GM21367 (cell line): ENCODE data around the gene RIMBP2.

Source experiments
- ATAC-seq: cut with Tn5 transposase; IDR thresholded peaks from one replicate; pipeline ENCODE4 v1.9.1; 2021; ENCODE audit not compliant: unreplicated experiment

Gene RIMBP2

DNA sequence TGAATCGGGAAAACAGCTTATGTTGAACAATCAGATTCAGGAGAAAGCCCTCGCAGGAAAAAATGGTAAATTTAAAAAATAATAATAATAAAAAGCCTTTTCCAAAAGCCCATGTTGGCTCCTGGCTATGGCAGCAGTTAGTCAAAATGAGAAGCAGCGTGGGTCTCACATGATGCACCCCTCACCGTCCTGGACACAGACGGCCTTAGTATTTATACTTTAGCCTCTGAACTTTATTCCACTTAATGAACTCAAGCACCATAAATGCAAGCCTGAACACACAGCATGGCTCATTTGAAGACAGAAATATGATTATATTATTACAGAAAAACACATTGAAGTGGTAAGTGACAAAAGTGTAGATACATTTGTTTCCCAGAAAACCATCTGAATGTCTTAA, 160.9 kb downstream of the RIMBP2 start:
- no peak for ATAC-seq

DNA sequence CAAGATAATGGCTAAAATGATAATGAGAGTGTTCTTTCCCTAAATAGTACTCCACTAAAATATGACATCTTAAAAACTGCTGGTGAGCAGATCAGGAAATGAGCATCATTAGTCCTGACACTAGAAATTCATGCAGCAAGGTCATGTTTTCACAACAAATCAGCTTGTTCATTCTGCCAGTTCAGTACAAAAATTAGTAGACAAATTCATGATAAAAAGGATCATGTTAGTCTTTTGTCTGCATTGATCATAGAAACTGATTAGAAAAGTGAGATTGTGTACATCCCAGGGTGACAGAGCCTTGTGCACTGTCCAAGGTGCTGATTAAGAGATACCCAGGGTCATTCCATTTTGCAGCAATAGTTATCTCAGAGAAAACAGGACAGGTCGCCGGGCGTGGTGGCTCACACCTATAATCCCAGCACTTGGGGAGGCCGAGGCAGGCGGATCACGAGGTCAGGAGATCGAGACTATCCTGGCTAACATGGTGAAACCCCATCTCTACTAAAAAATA, 163.6 kb downstream of the RIMBP2 start:
- ATAC-seq: no peak

DNA sequence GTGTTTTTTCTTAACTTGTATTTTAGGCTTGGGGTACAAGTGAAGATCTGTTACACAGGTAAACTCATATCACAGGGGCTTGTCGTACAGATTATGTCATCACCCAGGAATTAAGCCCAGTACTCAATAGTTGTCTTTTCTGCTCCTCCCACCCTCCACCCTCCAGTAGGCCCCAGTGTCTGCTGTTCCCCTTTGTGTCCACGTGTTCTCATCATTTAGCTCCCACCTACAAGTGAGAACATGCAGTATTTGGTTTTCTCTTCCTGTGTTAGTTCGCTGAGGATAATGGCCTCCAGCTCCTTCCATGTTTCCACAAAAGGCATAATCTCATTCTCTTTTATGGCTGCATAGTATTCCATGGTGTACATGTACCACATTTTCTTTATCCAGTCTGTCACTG, 166.7 kb downstream of the RIMBP2 start:
- no peak for ATAC-seq

DNA sequence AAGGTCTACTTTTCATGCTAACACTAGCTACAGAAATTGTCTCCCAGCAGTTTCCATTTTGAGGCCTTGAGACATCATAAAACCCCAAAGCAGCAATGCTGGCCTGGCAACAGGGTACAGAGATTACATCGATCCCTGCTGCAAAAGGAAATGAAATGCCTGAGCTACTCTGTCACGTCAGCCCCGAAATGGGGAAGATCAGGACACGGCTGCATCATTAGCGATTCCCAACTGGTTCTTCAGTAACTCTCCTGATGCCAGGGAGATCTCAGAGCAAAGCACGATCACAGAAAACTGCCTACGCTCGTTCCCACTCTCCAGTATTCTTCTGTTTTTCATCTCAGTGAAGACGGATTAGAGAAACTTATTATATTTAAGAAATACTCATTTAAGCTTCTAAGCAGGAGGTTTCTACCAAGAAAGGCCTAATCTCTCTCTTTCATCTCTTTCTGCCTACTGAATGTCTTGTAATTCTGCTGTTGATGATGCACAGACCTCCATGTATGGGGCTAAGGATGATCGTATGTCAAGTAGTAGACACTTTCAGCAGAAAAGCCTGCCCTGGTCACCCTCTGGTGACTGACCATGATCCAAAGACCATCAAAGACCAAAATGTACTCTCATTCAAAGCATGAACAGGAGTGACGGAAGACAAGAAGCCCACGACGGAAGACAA, 168.5 kb downstream of the RIMBP2 start:
- no peak for ATAC-seq

DNA sequence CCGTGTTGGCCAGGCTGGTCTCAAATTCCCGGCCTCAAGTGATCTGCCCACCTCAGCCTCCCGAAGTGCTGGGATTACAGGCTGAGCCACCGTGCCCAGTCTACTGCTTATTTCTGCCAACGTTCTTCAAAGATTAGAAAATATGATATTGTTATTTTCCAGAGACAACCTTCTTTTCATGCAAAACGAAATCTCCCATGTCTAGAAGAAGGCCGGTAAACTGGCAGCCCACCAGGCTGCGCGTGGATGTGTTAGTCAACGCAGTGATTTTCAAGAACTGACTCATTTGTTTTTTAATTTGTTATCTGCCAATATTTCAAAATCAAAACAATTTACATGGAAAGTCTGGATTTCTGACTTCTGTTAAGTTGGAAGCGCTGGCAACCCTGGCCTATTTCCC, 169.6 kb downstream of the RIMBP2 start:
- ATAC-seq: no peak

DNA sequence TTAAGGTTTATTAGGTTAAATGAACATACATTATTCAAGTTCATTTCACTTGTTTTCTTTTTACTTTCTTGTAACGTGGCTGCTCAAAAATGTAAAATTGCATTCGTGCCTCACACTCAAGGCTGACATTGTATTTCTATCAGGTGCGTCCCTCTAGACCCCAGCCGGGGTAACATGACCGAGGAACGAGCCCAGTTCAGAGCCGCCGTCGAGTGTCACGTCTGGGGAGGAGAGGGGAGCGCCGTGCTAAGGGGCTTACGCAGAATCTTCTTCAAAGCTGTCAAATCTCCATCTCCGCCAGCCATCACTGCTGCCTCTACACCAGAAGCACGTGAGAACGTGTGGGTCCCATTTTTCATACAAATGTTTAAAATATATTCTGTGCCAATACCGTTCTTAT, 170.6 kb downstream of the RIMBP2 start:
- ATAC-seq: no peak

DNA sequence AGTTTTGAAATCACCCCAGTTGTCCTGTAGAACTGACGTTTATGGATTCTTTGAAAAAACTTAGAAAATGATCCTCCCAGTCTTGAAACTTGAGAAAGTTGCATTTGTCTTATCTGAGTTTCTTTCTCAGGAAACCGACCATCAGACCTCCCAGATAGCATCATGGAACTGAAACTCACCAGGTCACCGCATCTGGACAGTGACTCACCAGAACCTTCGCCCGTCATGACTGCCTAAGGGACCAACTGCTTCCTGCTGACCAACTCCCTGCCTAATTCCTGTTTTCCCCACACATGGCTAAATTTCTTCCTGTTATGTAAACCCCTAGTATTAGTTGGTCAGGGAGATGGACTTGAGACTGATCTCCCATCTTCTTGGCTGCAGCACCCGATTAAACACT, 175.7 kb downstream of the RIMBP2 start:
- ATAC-seq: no peak

DNA sequence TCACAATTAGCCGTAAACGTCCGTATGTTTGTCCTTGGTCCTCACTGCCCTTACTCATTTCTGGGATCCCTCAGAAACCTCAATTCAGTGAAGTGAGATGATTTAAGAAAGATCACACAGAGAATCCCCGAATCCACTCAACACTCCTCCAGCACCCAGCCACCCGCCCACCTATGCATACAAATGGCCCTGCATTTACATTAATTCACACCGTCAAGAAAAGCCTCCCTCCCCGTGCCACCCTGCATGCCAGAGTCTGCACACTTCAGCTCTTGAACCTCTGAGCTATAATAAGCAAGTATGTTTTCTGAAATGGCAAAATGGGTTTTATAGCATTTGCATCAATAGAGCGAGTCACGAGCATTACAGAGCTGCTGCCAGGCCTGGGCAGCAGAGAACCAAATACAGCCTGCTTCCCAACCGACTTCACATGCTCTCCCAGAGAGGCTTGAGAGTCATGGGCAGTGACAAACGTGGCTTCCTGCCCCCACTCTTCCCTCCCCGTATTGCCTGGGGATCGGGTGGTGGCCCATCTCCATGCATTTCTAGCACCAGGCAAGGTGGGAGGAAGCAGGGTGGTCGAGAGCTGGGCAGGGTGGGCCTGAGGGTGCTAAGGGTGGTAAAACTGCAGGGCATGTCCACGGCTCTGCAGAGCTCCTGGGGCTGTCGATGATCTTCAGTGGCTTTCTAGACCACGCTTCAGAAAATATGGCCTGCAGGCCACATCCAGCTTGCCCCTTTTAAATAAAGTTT, 177.6 kb downstream of the RIMBP2 start:
- ATAC-seq: no peak

DNA sequence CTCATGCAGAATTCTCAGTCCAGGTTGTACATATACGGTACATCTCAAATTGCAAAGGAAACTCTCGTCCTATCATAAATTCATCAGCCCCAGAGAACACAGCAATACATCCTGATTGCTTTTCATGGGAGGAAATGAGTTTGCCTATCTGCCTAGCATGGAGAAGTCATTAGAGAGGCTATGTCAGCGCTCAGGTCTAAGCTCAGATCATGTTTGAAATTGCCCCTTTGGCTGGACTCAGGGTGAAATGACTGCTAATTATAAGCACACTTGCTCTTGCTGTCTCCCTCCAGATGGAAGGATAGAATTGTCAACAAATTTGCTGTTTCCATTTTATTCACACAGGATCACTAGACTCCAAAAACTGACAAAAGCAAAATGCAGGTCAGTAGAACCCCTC, 178.4 kb downstream of the RIMBP2 start:
- no peak for ATAC-seq

DNA sequence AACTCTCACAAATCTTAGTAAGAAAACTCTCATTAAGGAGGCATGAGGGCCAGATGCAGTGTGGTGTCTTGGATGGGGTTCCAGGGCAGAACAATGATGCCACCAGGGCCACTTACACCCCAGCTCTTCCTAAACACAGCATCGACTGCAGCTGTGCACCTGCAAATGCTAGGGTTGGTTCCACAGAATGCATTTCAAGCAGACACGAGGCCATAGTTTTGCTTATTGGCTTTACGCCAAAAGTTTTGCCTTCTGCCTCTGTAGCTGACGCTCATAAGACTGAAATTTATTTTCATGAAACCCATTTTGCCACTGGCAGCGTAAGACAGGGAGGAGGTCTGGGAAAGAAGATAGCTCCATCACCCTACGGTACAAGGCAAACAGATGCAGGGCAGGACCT, 179.0 kb downstream of the RIMBP2 start:
- ATAC-seq: no peak

DNA sequence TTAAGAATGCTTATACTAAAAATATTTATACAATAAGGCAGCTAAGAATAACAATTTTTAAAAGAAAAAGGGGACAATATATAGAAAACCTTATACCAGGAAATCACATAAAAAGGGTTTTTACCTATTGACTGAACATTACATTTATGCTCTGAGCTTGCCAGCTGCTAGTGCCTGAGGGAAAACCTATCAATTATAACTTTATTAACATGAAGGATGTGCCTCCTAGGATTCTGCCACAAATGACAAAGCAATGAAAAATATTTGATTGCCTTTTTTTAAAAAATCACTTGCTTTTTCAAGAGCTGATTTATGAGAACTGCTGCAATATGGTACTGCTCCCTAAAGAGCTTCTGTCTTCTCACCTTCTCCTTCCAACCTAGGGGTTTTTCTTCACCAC, 185.7 kb downstream of the RIMBP2 start:
- no peak for ATAC-seq

DNA sequence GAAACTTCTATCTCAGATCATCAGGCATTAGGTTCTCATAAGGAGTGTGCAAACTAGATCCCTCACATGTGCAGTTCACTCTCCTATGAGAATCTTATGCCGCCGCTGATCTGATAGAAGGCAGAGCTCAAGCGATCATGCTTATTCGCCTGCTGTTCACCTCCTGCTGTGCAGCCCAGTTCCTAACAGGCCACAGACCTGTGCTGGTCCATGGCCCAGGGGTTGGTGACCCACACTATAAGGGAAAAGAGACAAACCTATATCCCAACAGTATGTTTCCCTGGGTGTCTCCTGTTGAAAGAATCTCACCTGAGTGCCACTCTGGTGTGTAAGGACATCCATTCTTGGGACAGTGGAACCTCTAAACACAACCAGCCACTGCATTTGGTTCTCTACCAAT, 186.3 kb downstream of the RIMBP2 start:
- no peak for ATAC-seq

DNA sequence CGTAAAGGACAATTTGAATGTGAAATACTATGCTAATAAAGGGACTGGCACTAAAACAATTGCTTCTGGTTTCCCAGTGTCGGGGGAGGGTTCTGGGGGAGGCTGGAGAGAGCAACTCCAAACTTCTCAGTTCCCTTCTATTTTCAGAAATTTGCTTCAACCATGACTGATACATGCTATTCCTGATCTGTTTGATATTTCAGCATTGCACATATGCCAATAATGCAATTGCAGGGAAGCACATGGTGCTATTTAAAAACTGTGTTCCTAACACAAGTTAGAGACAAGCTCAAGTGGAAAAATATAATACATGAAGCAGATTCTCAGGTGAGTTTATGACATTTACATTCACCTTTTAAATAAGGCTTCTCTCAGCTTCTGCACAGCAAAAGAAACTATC, 188.9 kb downstream of the RIMBP2 start:
- ATAC-seq: no peak

DNA sequence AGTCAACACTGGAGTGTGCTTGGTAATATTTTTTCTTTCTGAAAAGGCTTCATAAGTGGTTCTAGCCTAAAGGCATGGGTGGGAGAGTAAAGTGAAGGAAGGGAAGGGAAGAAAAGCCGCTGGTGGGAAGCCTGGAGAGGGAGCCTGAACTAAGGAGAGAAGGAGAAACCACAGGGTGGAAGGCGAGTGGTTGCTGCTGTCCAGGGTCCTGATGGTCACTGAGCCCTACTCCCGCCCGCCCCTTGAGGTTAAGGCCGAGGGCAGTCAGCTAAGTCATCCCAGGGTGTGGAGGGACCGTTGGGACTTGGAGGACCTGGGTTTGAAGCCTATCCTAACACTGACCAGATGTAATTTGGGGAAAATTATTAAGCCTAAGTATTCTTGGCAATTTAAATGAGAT, 189.3 kb downstream of the RIMBP2 start:
- ATAC-seq: no peak

DNA sequence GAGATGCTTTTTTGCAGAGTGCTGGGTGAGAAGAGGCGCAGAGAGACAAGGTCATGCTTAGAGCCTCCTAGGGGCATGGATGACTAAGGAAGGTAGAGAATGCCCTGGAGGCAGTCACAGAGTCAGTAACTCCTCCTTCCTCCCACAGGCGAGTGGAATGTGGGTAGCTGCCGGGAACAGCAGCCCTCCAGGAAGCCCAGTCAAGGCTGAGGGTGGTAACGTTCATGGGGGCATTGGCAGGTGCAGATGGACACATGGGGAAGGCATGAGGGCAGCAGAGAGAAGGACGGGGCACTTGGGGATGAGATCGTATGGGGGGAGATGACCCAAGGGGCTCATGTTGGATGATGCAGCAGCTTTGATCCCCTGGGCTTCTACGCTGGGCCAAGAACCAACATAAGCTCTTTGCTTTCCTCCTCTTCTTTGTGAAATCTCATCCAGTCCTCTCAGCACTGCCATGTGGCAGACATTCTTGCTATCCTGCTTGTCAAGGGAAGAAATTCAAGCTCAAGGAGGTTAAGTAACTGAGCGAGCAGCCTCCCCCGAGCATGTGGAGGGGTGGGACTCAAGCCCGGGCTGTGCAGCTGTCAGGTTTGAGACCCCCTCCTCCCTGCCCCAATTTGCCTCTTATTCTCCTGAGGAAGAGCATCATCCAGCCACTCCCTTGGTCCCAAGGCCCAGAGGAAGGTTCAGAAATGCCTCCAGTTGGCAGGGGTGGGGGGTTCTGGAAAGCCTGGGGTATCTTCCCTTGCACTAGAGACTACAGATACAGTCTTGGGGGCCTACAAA, 190.5 kb downstream of the RIMBP2 start:
- ATAC-seq: no peak

DNA sequence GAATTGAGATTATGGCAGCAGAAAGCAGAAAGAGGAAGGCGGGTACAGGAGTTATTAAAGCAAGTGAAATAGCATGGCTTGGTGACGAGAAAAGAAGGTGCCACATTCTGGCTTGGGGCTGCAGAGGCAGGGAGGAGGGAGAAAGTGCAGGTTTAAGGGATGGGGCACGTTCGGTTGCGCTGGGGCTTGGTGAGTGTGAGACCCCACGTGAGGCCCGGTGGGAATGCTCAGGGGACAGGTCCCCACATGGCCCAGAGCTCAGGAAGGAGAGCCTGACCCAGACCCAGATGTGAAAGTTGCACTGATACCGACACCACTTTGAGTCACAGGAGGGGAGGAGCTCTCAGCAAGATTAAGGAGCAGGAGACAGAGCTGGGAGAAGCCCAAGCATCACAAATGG, 191.3 kb downstream of the RIMBP2 start:
- no peak for ATAC-seq

DNA sequence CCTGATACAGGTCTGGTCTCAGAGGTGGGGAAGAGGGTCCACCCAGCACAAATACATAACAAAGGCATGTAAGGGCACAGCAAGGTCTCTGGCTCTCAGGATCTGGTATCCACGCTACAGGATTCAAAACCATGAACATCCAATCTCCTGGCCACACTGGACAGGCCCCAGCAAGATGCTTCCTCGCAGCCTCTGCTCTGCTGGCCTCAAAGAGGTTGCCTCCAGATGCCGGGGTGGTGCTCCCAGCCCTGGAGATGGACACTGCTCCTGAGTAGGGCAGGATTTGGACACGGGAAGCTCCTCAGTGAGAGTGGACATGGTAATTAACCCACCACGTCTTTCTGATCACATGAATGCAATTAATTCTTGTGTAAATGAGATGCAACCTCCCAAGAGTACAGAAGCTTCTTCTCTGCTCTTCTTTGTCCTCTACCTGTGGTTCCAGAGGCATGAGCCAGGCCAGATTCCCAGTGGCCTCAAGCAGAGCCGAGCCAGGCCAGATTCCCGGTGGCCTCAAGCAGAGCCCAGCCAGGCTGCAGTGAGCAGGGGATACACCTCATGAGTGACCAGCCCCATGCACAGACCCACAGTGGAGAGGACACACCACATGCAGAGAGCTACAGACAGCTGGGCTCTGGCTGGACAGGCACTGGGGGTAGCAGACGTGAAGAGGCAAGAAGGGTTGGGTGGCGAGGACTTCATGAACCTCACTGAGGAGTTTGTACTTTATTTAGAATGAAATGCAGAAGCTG, 192.1 kb downstream of the RIMBP2 start:
- no peak for ATAC-seq

DNA sequence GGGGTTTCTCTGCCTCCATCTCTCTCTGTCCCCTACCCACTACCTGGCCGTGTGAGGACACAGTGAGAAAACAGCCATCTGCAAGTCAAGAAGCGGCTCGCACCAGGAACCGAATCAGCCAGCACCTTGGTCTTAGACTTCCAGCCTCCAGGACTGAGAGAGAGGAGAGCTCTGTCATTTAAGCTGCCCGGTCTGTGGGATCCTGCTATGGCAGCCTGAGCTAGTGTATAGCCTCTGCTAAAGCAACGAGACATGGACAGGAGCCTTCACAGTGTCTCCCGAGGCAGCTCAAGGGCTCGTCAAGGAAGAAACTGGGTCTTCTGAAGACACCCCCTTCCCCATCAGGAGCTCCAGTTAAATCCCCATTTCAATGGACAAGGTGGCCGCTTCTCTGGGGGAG, 192.9 kb downstream of the RIMBP2 start:
- ATAC-seq: no peak

DNA sequence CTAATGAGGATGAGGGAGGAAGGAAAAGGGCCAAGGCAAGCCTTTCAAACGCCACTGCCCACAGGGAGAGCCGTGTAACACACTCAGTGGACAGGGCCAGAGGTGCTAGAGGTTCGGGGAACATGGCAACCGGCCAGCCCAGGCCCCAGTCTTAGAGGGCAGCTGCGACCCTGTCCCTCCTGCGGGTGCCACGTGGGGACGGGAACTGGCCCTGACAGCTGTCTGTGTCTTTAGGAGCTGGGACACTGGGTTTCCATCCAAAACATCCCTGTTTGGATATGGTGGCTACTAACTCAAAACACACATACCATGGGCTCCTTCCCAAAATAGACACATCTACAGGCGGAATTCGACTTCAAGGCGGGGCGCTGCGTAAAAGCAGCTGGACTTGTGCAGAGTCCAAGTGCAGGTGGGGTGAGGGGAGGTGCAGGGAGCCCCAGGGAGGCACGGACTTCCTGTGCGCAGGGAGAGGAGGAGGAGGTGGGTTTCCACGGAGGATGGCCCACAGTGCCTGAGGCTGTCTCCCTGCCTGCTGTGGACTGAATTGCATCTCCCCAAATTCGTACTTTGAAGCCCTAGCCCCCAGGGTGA, 193.8 kb downstream of the RIMBP2 start:
- no peak for ATAC-seq

DNA sequence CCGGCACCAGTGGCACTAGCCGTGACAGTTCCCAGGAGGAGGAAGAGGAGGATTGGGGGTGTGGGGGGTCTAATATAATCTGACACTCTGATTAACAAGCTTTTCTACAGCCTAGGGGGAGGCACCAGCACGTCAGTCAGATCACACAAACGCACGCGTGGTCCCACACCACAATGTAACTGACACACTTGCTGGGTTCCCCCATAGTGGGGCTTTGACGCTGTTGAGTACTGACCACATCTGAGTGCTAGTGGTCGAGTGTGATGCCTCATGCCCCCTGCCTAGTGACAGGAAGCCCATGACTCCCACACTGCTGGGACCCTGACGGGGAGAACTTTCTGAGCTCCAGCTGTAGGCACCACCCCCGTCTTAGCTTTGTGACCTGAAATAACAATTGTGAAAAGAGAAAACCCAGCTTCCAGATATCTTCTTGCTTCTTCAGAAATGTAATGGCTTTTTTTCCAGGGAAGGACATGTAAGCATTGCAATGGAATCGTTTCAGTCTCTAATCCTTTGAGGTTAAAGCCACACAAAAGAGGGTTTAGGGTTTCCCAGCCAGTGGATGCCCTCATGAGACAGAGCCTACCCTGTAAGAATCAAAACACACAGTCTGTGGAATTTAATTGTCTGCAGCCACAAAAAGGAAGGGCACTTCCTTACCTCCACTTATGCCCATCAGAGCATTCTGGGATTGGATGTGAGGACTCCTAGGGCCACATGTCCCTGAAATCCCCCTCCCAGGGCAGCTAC, 194.5 kb downstream of the RIMBP2 start:
- no peak for ATAC-seq
